GM13977 (cell line): ENCODE results near the gene QRICH1.

Experiments used
- DNase-seq: peaks from one replicate; pipeline ENCODE4 v3.0.0; 2012; ENCODE audit warnings: low spot score
- in situ Hi-C: fragments of 300-500 bp; cut with MboI; formaldehyde crosslinking; loops from one replicate; pipeline ENCODE4 v1.12.0; 2022; ENCODE audit warnings: low sequenced_read_pairs, low pct_unique_long_range_greater_than_20kb, mixed read lengths, inconsistent platforms; ENCODE audit not compliant: unreplicated experiment
- TF ChIP-seq, protein P1 (sequence below): IDR thresholded peaks from 2 replicates; pipeline ENCODE4 v1.5.1; 2012; ENCODE audit warnings: mild to moderate bottlenecking, control low read depth; ENCODE audit not compliant: insufficient read depth; ENCODE audit errors: extremely low read depth, missing control alignments

QRICH1 gene

DNA sequence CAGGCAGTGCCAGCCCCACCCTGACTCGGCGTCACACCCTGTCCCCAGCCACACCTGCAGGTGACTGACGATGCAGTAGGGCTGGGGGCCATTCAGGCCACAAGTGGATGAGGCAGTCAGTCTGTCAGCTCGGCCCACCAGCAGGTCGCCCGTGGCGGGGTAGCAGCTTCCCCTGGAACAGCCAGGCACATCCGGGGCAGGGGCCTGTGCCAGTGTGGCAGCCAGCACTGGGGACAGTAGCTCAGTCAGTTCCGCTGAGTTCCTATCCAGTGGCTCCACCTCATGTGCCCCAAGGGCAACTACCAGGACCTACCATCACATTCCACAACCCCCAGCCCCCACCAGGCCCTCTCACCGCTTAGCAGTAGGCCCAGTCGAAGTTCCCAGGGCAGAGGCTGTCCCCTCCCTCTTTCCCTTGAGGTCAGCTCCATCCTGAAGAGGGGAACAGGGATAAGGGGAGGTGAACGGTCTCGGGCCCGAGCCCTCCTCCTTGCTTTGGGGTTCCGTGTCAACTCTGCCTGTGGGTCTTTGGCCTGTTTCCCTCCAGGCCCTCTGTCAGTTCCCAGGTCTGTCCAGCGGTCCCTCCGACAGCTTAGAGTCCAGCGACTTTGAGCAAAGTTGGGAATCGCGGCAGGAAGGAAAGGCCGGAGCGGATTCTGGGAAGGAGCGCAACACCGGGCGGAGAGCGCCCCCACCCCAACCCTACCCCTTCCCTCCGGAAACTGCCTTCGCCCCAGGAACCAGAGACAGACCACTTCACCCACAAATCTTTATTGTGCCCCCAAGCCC is 38.8 kb upstream of the QRICH1 start, which contains the start of gene LAMB2:
Gene LAMB2 (minus strand): TSS at position 614 of the 789 bp plus-strand sequence. CDS start 183 bp downstream, at position 431.
- in situ Hi-C loops = no loop called here
- TF ChIP-seq, protein P1, sequence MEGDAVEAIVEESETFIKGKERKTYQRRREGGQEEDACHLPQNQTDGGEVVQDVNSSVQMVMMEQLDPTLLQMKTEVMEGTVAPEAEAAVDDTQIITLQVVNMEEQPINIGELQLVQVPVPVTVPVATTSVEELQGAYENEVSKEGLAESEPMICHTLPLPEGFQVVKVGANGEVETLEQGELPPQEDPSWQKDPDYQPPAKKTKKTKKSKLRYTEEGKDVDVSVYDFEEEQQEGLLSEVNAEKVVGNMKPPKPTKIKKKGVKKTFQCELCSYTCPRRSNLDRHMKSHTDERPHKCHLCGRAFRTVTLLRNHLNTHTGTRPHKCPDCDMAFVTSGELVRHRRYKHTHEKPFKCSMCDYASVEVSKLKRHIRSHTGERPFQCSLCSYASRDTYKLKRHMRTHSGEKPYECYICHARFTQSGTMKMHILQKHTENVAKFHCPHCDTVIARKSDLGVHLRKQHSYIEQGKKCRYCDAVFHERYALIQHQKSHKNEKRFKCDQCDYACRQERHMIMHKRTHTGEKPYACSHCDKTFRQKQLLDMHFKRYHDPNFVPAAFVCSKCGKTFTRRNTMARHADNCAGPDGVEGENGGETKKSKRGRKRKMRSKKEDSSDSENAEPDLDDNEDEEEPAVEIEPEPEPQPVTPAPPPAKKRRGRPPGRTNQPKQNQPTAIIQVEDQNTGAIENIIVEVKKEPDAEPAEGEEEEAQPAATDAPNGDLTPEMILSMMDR = no peak
- DNase-seq = no peak

DNA sequence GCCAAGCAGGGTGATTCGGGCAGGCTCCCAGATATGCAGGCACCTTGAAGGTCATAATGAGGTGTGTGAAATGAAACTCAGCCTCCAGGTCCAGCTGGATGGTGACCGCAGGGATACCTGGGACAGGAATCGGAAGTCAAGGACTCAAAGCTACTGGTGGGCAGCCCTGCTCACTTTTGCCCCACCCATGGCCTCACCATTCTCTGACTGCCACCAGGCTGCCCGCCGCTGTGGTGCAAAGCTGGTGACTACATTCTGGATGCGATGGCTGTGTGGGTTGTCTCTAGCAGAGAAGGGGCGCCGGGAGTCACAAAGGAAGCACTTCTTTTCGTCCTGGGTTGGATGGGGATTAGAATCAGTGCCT is 38.2 kb upstream of the QRICH1 start:
- in situ Hi-C loops = no loop called here
- TF ChIP-seq, protein P1 = no peak
- DNase-seq = no peak

DNA sequence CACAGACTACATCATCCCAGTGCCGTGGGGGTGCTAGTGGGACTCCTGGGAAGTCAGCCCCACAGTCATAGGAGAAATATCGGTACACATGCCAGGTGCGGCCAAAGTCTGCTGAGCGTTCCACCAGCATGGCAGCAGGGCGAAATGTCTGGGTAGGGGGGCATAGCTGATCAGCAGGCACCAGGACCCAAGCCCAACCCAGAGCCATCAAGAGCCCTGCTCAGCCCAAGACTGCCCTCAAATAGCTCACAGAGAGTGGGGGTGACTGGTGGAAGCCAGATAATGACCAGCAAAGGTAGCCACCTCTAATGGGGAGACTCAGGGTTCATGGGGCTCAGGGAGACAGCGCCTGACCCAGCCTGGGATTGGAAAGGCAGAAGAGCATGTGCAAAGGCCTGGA is 37.7 kb upstream of the QRICH1 start:
- TF ChIP-seq, protein P1 = no peak
- DNase-seq = no peak
- in situ Hi-C loops = no loop called here

DNA sequence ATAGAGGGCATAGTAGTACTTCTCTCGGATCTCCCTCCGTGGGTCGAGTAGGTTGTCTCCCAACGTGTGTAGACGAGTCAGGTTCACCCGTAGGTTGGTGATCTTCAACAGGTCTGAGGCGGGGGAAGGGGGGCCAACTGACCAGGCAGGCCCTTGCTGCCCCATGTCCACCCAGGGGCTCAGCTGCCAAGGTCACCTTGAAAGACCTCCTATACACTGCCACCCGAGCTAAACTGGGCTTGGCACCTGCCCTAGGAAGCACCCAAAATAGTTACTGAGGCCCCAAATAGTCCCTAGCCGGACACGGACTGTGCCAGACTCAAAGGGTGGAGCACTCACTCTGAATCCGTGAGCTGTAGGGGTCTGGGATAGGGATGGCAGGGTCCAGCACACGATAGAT is 37.2 kb upstream of the QRICH1 start:
- DNase-seq = no peak
- in situ Hi-C loops = no loop called here
- TF ChIP-seq, protein P1 = no peak

DNA sequence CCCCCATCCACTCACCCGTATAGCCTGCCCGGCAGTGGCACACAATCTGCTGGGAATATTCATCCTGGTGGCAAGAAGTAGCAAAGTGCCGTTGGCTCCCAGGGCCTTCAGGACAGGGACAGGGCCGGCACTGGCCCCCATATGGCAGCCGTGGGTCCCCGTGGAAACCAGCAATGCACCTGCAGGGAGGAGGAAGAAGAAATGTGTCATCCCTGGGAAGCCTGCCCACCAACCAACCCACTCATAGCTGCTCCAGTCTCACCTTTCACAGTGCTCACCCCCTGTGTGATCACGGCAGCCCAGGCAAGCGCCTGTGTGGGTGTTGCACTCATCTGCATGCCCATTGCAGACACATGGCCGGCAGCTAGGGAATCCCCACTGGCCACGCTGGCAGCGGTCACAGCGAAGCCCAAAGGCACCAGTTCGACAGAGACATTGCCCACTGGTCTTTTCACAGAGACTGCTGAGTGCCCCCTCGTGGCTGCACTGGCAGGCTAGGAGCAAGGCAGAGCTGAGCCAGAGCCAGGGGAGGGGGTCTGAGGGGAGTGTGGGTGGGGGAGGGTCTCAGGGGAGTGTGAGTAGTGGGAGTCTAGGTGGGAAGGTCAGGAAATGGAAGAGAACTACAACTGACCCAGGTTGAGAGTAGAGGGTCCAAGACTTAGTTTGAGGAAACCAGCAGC is 31.3 kb upstream of the QRICH1 start:
- no peak for DNase-seq
- in situ Hi-C loops = no loop called here
- TF ChIP-seq, protein P1 = peak; percentile 54

DNA sequence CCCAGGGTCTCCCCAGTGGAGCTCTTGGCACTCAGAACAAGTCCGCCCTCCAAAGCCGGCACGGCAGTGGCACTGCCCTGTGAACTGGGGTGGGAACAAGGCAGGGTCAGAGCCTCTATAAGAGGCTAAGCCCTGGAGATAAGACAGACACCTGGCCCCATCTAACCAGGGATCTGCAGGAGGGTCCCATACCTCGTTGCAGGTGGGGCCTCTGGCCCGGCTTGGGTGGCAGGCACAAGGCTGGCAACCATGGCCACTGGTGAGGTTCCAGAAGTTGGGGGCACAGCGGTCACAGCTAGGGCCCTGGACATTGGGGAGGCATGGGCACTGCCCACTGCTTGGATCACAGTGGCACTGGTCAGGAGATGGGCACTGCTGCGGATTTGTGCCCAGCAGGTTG is 30.3 kb upstream of the QRICH1 start:
- TF ChIP-seq, protein P1 = no peak
- no peak for DNase-seq
- in situ Hi-C loops = no loop called here
